ENCODE results near the gene CMC4. TPM values are rescaled to one million over a fixed set of nuclear protein-coding genes. Genes with fewer than 3 reads are reported as not detected.

Gene CMC4
- total RNA-seq, 1 donor from 2014 or later, result 11.9 TPM

DNA sequence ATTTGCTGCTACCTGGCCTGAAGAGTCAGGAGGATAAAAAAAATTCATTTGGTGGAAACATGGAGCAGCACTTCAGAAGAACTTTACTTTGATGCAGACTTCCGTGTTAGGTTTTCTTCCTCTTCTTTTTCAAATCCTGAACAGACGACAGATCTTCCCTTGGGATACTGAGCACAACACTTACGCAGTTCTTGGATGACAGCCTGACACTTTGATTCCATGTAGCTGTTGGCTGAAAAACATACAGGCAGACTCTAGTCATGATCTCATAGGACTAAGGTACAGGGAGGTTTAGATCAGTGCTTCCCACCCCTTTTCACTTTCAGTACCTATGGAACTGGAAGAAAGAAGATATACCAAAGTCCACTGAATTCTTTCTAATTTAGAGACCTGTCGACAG is 9.2 kb downstream of the CMC4 start:
- intact Hi-C loops (cut with DNase I), result no loop called here
- H3K36me3 ChIP-seq, result peaks cover 0 to 5% of the 10 kb centered on the region in 2 donors
- H3K4me3 ChIP-seq, result no peak overlapping the region
- no peaks in the 10 kb centered on the region for H3K4me1 ChIP-seq
- no peaks in the 10 kb centered on the region for H3K27me3 ChIP-seq
- H3K27ac ChIP-seq, result no peak overlapping the region
- no peaks in the 10 kb centered on the region for H3K9me3 ChIP-seq
- no peak for DNase-seq (ENCODE audit: low spot score in 2 of 2)
- TF ChIP-seq, protein P1, sequence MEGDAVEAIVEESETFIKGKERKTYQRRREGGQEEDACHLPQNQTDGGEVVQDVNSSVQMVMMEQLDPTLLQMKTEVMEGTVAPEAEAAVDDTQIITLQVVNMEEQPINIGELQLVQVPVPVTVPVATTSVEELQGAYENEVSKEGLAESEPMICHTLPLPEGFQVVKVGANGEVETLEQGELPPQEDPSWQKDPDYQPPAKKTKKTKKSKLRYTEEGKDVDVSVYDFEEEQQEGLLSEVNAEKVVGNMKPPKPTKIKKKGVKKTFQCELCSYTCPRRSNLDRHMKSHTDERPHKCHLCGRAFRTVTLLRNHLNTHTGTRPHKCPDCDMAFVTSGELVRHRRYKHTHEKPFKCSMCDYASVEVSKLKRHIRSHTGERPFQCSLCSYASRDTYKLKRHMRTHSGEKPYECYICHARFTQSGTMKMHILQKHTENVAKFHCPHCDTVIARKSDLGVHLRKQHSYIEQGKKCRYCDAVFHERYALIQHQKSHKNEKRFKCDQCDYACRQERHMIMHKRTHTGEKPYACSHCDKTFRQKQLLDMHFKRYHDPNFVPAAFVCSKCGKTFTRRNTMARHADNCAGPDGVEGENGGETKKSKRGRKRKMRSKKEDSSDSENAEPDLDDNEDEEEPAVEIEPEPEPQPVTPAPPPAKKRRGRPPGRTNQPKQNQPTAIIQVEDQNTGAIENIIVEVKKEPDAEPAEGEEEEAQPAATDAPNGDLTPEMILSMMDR (IDR thresholded peaks at IDR 0.05), result no peak

GRCh38 chrX:155056877-155057792 is 13.8 kb downstream of the CMC4 start:
- intact Hi-C loops (cut with DNase I), result loop anchor here (1.0 kb wide), 1 partner anchor 76 kb away; no protein-coding TSS in a partner anchor
- peak in 1 of 2 donors; percentile 82 for DNase-seq (ENCODE audit: low spot score in 2 of 2)

GRCh38 chrX:155056471-155056870 is 14.5 kb downstream of the CMC4 start:
- TF ChIP-seq, protein P1 (IDR thresholded peaks at IDR 0.05), result no peak
- Histone ChIP-seq H3K4me1 (no peaks in the 10 kb centered on the region), H3K27me3 (no peaks in the 10 kb centered on the region), H3K36me3 (peaks cover 0 to 10% of the 10 kb centered on the region in 2 donors), H3K9me3 (no peaks in the 10 kb centered on the region), H3K27ac (peak overlapping the region in 1 of 2 donors; percentile 36), H3K4me3 (no peak overlapping the region)
- intact Hi-C loops (cut with DNase I), result no loop called here
- DNase-seq (ENCODE audit: low spot score in 2 of 2), result no peak

More at GRCh38 chrX:155056877-155057792, 13.8 kb downstream of the CMC4 start:
- Histone ChIP-seq H3K27me3 (no peaks in the 10 kb centered on the region), H3K4me3 (peak overlapping the region; percentile 8 to 18), H3K36me3 (peaks cover 0 to 6% of the 10 kb centered on the region in 2 donors), H3K27ac (peak overlapping the region in 1 of 2 donors; percentile 36), H3K4me1 (no peaks in the 10 kb centered on the region), H3K9me3 (no peaks in the 10 kb centered on the region)
- TF ChIP-seq, protein P1 (IDR thresholded peaks at IDR 0.05), result peak; percentile 38 to 71 (median 67)

GRCh38 chrX:155055494-155055893 is 15.4 kb downstream of the CMC4 start:
- Histone ChIP-seq H3K27ac (no peak overlapping the region), H3K4me1 (no peaks in the 10 kb centered on the region), H3K27me3 (no peaks in the 10 kb centered on the region), H3K36me3 (peaks cover 0 to 5% of the 10 kb centered on the region in 2 donors), H3K4me3 (no peak overlapping the region), H3K9me3 (no peaks in the 10 kb centered on the region)
- TF ChIP-seq, protein P1 (IDR thresholded peaks at IDR 0.05), result no peak
- DNase-seq (ENCODE audit: low spot score in 2 of 2), result no peak
- intact Hi-C loops (cut with DNase I), result no loop called here

DNA sequence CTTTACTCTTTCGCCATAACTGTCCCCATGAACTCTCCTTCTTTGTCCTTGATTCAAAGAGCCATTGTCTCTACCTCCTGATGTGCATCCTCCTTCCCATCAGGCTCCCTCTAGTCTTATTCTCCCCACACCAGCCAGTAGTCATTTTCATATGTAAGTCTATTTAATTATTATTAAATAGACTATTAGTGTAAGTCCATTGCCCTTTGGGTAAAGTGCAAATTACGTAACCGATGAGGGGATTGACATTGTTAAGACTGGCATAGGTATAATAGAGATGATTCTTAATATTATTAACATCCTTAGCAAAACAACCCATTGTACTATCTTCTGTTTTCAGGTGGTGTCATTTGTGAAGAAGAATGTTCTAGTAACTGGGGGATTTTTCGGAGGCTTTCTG is 16.7 kb downstream of the CMC4 start:
- Histone ChIP-seq H3K4me3 (no peak overlapping the region), H3K4me1 (no peaks in the 10 kb centered on the region), H3K36me3 (peaks cover 0 to 5% of the 10 kb centered on the region in 2 donors), H3K27ac (no peak overlapping the region), H3K27me3 (no peaks in the 10 kb centered on the region), H3K9me3 (no peaks in the 10 kb centered on the region)
- DNase-seq (ENCODE audit: low spot score in 2 of 2), result no peak
- intact Hi-C loops (cut with DNase I), result no loop called here
- TF ChIP-seq, protein P1 (IDR thresholded peaks at IDR 0.05), result no peak
